Nephron (organoid): ENCODE results near the gene KIAA0825.

Source experiments
- H3K27ac Mint-ChIP-seq, 3 experiments: 2 replicates each; pipeline ENCODE4 v1.8.0; 2020; ENCODE audit warnings: mixed read lengths in 3 of 3, mild to moderate bottlenecking in 2 of 3, moderate library complexity in 1 of 3
- H3K27me3 Mint-ChIP-seq: 2 replicates; pipeline ENCODE4 v1.8.0; 2021; ENCODE audit warnings: low read depth, mild to moderate bottlenecking, moderate library complexity, mixed read lengths
- H3K36me3 Mint-ChIP-seq: 2 replicates; pipeline ENCODE4 v1.8.0; 2020; ENCODE audit warnings: low read depth, mixed read lengths
- H3K4me1 Mint-ChIP-seq: 2 replicates; pipeline ENCODE4 v1.8.0; 2020; ENCODE audit warnings: mixed read lengths
- H3K4me3 Mint-ChIP-seq, 3 experiments: 2 replicates each; pipeline ENCODE4 v1.8.0; 2020; ENCODE audit warnings: mild to moderate bottlenecking in 3 of 3, mixed read lengths in 3 of 3, moderate library complexity in 2 of 3
- H3K9me3 Mint-ChIP-seq: 2 replicates; pipeline ENCODE4 v1.8.0; 2020; ENCODE audit warnings: mixed read lengths
- TF ChIP-seq, protein P1 (sequence below), 3 experiments: fragments of 200-600 bp; sonication (generic); IDR thresholded peaks; one replicate each; pipeline ENCODE4 v1.5.0; 2021; ENCODE audit warnings: antibody characterized with exemption in 3 of 3; ENCODE audit not compliant: unreplicated experiment in 3 of 3

Gene KIAA0825

DNA sequence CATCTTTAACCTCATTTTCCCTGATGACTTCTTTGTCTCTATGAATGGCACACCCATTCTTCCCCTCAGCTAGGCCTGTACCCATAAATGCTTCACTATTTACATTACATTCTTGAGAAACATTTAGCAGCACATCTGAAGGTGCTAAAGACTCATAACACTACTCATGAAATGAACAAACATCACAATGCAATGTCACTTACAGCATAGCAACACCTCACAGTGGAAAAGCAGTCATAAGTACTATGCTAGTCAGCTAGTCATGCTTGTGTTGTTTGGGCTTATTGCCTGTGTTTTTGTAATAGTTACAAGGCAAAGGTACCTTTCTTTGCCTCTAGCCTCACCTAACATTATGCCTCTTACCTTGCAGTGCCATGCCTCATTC is 228.9 kb downstream of the KIAA0825 start:
- TF ChIP-seq, protein P1, sequence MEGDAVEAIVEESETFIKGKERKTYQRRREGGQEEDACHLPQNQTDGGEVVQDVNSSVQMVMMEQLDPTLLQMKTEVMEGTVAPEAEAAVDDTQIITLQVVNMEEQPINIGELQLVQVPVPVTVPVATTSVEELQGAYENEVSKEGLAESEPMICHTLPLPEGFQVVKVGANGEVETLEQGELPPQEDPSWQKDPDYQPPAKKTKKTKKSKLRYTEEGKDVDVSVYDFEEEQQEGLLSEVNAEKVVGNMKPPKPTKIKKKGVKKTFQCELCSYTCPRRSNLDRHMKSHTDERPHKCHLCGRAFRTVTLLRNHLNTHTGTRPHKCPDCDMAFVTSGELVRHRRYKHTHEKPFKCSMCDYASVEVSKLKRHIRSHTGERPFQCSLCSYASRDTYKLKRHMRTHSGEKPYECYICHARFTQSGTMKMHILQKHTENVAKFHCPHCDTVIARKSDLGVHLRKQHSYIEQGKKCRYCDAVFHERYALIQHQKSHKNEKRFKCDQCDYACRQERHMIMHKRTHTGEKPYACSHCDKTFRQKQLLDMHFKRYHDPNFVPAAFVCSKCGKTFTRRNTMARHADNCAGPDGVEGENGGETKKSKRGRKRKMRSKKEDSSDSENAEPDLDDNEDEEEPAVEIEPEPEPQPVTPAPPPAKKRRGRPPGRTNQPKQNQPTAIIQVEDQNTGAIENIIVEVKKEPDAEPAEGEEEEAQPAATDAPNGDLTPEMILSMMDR (IDR thresholded peaks at IDR 0.05; ENCODE audit: unreplicated experiment in 3 of 3), result no peak
- Mint-ChIP-seq H3K27ac (no peak overlapping the region), H3K4me1 (peaks cover 9% of the 10 kb centered on the region), H3K4me3 (no peak overlapping the region), H3K36me3 (no peaks in the 10 kb centered on the region), H3K9me3 (no peaks in the 10 kb centered on the region), H3K27me3 (no peaks in the 10 kb centered on the region)

DNA sequence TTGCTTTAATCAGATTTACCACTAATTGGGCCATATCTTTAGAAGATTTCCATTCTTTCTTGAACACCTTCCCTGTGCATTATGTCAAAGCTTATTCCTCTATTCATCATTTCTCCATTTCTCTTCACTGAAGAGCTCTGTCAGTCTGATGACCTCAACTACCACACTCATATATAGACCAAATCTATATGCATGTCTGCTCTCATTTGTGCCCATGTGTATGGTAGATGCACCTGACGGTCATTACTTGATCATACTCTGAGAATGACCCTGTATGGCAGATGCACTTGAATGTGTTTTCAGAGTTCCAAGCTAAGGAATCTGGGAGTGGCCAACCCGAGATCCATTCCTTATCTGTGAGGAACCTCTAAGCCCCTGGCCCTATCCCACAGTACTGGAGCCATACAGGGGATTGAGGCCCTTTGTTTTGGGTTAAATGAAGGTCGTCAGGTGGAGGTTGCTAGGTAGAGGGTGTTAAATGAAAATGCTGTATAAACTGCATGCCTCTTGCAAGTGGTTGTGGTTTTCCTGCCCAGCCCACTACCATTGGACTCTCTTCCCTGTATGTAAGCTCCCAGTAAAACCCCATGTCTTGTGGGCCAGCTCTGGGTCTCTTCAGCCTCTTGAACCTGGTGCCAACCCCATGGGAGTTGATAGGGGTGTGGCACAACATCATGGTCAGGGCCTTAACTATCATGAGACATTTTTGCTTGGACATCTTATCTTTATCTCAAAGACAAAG is 229.5 kb downstream of the KIAA0825 start:
- no peak overlapping the region for H3K4me3 Mint-ChIP-seq
- H3K4me1 Mint-ChIP-seq, result peaks cover 9% of the 10 kb centered on the region
- no peak overlapping the region for H3K27ac Mint-ChIP-seq
- no peaks in the 10 kb centered on the region for H3K9me3 Mint-ChIP-seq
- TF ChIP-seq, protein P1 (IDR thresholded peaks at IDR 0.05; ENCODE audit: unreplicated experiment in 3 of 3), result no peak
- H3K27me3 Mint-ChIP-seq, result no peaks in the 10 kb centered on the region
- H3K36me3 Mint-ChIP-seq, result no peaks in the 10 kb centered on the region

DNA sequence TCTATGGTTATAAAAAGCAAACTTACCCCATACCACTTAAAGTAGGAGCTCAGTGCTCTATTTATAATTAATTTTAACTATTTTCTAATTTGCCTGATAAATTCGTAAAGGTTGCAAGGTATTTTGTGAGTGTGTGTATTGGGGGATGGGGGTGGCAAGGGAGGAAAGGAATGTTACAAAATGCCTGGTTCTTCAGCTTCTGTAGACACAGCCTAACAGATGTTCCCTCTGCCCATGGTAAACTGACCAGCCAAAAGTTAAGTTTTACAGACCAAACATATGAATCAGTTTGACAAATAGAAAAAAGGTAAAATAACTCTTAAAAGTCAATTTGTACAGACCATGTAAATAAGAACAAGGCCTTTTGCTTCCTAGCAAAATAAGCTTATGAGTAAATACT is 232.6 kb downstream of the KIAA0825 start:
- TF ChIP-seq, protein P1 (IDR thresholded peaks at IDR 0.05; ENCODE audit: unreplicated experiment in 3 of 3), result no peak
- no peaks in the 10 kb centered on the region for H3K9me3 Mint-ChIP-seq
- no peaks in the 10 kb centered on the region for H3K27me3 Mint-ChIP-seq
- H3K4me3 Mint-ChIP-seq, result no peak overlapping the region
- H3K4me1 Mint-ChIP-seq, result peaks cover 9% of the 10 kb centered on the region
- H3K36me3 Mint-ChIP-seq, result no peaks in the 10 kb centered on the region
- H3K27ac Mint-ChIP-seq, result no peak overlapping the region

DNA sequence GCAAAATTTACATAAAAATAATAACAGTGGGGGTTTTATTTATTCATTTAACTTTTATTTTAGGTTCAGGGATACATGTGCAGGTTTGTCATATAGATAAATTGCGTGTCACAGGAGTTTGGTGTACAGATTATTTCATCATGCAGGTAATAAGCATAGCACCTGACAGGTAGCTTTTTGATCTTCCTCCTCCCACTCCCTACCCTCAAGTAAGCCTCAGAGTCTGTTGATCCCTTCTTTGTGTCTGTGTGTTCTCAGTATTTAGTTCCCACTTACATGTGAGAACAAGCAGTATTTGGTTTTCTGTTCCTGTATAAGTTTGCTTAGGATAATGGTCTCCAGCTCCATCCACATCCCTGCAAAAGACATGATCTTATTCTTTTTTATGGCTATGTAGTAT is 240.3 kb downstream of the KIAA0825 start:
- Mint-ChIP-seq H3K27ac (no peak overlapping the region), H3K36me3 (no peaks in the 10 kb centered on the region), H3K4me3 (no peak overlapping the region)

DNA sequence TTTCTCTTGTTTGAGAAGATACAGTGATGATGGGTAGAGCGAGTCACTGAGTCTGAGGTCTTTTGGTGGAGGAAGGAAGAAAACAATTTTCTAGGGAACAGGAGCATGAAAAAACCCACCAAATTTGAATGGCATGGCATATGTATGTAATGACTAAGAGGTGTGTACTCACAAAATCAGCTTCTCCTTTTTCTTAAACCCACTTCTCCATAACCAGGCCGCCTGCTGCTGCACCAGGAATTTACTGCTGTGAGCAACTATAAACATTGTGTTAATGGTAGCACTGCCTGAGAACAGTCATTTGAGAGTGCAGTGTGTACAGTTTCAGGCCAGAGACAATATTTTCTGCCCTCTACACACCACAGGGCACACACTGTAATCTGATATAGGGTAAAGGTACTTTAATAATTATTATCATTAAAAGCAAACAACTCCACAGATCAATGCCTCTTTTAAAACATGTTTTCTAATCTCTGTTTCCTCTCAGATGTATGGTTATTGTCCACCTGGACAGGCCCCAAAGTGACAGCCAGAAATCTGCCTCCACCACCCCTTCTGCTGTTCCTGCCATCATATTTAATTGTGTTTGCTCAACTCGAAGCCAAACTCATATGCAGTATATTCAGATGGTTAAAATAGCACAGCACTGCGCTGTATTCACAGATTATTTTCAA is 241.6 kb downstream of the KIAA0825 start:
- no peak overlapping the region for H3K27ac Mint-ChIP-seq
- no peaks in the 10 kb centered on the region for H3K9me3 Mint-ChIP-seq
- no peaks in the 10 kb centered on the region for H3K4me1 Mint-ChIP-seq

More for the DNA sequence above, 240.3 kb downstream of the KIAA0825 start:
- TF ChIP-seq, protein P1 (IDR thresholded peaks at IDR 0.05; ENCODE audit: unreplicated experiment in 3 of 3), result no peak
- Mint-ChIP-seq H3K9me3 (no peaks in the 10 kb centered on the region), H3K27me3 (no peaks in the 10 kb centered on the region), H3K4me1 (no peaks in the 10 kb centered on the region)

More for the DNA sequence above, 241.6 kb downstream of the KIAA0825 start:
- Mint-ChIP-seq H3K27me3 (no peaks in the 10 kb centered on the region), H3K4me3 (no peak overlapping the region), H3K36me3 (no peaks in the 10 kb centered on the region)
- TF ChIP-seq, protein P1 (IDR thresholded peaks at IDR 0.05; ENCODE audit: unreplicated experiment in 3 of 3), result no peak
